HG03039 (cell line): ENCODE results near the gene FLNC.
A peak's percentile ranks its signal among the peaks of the same experiment; 100 is the strongest.

Experiments
- ATAC-seq: cut with Tn5 transposase; IDR thresholded peaks from one replicate; pipeline ENCODE4 v1.9.1; 2021; ENCODE audit warnings: mild to moderate bottlenecking, moderate library complexity; ENCODE audit not compliant: unreplicated experiment

The FLNC gene

GRCh38 chr7:128876586-128876977, 46.4 kb downstream of the FLNC start:
- no peak for ATAC-seq

- no peak for ATAC-seq
Measured at GRCh38 chr7:128876978-128877755, 47.0 kb downstream of the FLNC start.

- ATAC-seq, result no peak
Measured at GRCh38 chr7:128877756-128878120, 47.5 kb downstream of the FLNC start.

- no peak for ATAC-seq
Measured at GRCh38 chr7:128878226-128879105, 48.3 kb downstream of the FLNC start.

GRCh38 chr7:128879461-128879938, 49.3 kb downstream of the FLNC start:
- no peak for ATAC-seq

GRCh38 chr7:128879939-128880746, 49.9 kb downstream of the FLNC start:
- no peak for ATAC-seq

- ATAC-seq, result no peak
Measured at GRCh38 chr7:128880791-128881457, 50.7 kb downstream of the FLNC start.

- ATAC-seq, result no peak
Measured at GRCh38 chr7:128881458-128882125, 51.4 kb downstream of the FLNC start.

GRCh38 chr7:128882134-128882533, 51.9 kb downstream of the FLNC start:
- ATAC-seq, result no peak

- peak; percentile 45 for ATAC-seq
Measured at GRCh38 chr7:128883622-128884448, 53.6 kb downstream of the FLNC start.

- no peak for ATAC-seq
Measured at GRCh38 chr7:128884561-128885369, 54.6 kb downstream of the FLNC start.

GRCh38 chr7:128885370-128886187, 55.4 kb downstream of the FLNC start:
- ATAC-seq, result no peak

- ATAC-seq, result no peak
Measured at GRCh38 chr7:128886391-128887168, 56.4 kb downstream of the FLNC start.

- no peak for ATAC-seq
Measured at GRCh38 chr7:128887169-128888038, 57.2 kb downstream of the FLNC start.

GRCh38 chr7:128888039-128888755, 58.0 kb downstream of the FLNC start:
- no peak for ATAC-seq
